ENCODE results near the gene MRPL1. TPM values are rescaled to one million over a fixed set of nuclear protein-coding genes. Genes with fewer than 3 reads are reported as not detected.
A peak's percentile ranks its signal among the peaks of the same experiment; 100 is the strongest.

Gene MRPL1
- total RNA-seq, 1 donor from 2014 or later: 38.6 TPM

GRCh38 chr4:77910676-77911075 is 48.0 kb downstream of the MRPL1 start:
- H3K9me3 ChIP-seq (ENCODE audit: control insufficient read depth in 3 of 3, low read length in 3 of 3): no peaks in the 10 kb centered on the region
- H3K4me3 ChIP-seq (ENCODE audit: low read length in 3 of 3): no peak overlapping the region
- peaks cover 2 to 7% (median 3%) of the 10 kb centered on the region in 3 donors for H3K36me3 ChIP-seq (ENCODE audit: control insufficient read depth in 3 of 3, insufficient read depth in 3 of 3, low read length in 3 of 3)
- no peak overlapping the region for H3K27ac ChIP-seq (ENCODE audit: low read depth, low read length)
- H3K9ac ChIP-seq (ENCODE audit: low read depth in 1 of 3, low read length in 3 of 3): no peak overlapping the region
- no peaks in the 10 kb centered on the region for H3K27me3 ChIP-seq (ENCODE audit: control insufficient read depth in 3 of 3, insufficient read depth in 3 of 3, low read length in 3 of 3)
- no peaks in the 10 kb centered on the region for H3K4me1 ChIP-seq (ENCODE audit: control insufficient read depth in 3 of 3, insufficient read depth in 3 of 3, low read length in 3 of 3)

GRCh38 chr4:77911091-77911490 is 48.5 kb downstream of the MRPL1 start:
- Histone ChIP-seq H3K27ac (ENCODE audit: low read depth, low read length) (no peak overlapping the region), H3K4me3 (ENCODE audit: low read length in 3 of 3) (no peak overlapping the region), H3K27me3 (ENCODE audit: control insufficient read depth in 3 of 3, insufficient read depth in 3 of 3, low read length in 3 of 3) (no peaks in the 10 kb centered on the region), H3K9ac (ENCODE audit: low read depth in 1 of 3, low read length in 3 of 3) (no peak overlapping the region), H3K4me1 (ENCODE audit: control insufficient read depth in 3 of 3, insufficient read depth in 3 of 3, low read length in 3 of 3) (no peaks in the 10 kb centered on the region), H3K9me3 (ENCODE audit: control insufficient read depth in 3 of 3, low read length in 3 of 3) (no peaks in the 10 kb centered on the region), H3K36me3 (ENCODE audit: control insufficient read depth in 3 of 3, insufficient read depth in 3 of 3, low read length in 3 of 3) (peaks cover 2 to 7% (median 3%) of the 10 kb centered on the region in 3 donors)

DNA sequence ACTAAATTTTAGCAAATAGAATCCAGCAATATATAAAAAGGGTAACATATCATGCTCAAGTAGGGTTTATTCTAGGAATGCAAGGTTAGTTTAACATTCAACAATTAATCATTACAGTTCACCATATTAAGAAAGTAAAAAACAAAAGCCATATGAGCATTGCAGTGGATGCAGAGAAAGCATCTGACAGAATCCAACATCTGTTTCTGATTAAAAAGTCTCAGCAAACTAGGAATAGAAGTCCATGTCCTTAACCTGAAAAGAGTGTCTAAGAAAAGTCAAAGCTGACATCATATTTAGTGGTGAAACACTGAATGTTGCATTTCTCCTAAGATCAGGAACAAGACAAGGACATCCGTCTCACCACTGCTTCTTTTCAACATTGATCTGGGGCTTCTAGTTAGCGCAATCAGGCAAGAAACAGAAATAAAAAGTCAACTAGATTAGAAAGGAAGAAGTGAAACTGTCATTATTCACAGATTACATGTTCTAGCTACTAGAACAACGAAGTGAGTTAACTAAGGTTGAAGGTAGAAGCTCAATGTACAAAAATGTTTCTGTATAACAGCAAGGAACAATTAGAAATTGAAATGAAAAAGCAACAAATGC is 49.3 kb downstream of the MRPL1 start:
- H3K4me3 ChIP-seq (ENCODE audit: low read length in 3 of 3): no peak overlapping the region
- H3K4me1 ChIP-seq (ENCODE audit: control insufficient read depth in 3 of 3, insufficient read depth in 3 of 3, low read length in 3 of 3): no peaks in the 10 kb centered on the region
- no peaks in the 10 kb centered on the region for H3K27me3 ChIP-seq (ENCODE audit: control insufficient read depth in 3 of 3, insufficient read depth in 3 of 3, low read length in 3 of 3)
- H3K27ac ChIP-seq (ENCODE audit: low read depth, low read length): no peak overlapping the region
- H3K9ac ChIP-seq (ENCODE audit: low read depth in 1 of 3, low read length in 3 of 3): no peak overlapping the region
- peaks cover 1 to 7% (median 2%) of the 10 kb centered on the region in 3 donors for H3K36me3 ChIP-seq (ENCODE audit: control insufficient read depth in 3 of 3, insufficient read depth in 3 of 3, low read length in 3 of 3)
- no peaks in the 10 kb centered on the region for H3K9me3 ChIP-seq (ENCODE audit: control insufficient read depth in 3 of 3, low read length in 3 of 3)

DNA sequence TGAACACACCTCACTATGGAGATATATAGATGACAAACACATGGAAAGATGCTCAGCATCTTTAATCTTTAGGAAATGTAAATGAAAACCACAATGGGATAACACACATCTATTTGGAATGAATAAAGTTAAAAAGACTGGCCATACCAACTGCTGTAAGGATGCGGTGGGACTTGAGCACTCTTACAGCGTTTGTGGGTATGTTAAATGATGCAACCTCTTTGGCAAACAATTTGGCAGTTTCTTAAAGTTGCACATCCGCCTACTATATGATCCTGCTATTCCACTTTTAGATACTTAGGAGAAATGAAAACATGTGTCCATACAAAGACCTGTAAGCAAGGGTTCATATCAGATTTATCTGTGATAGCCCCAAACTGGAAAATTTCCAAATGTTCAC is 50.7 kb downstream of the MRPL1 start:
- H3K4me1 ChIP-seq (ENCODE audit: control insufficient read depth in 3 of 3, insufficient read depth in 3 of 3, low read length in 3 of 3): no peaks in the 10 kb centered on the region
- H3K9me3 ChIP-seq (ENCODE audit: control insufficient read depth in 3 of 3, low read length in 3 of 3): no peaks in the 10 kb centered on the region
- H3K27me3 ChIP-seq (ENCODE audit: control insufficient read depth in 3 of 3, insufficient read depth in 3 of 3, low read length in 3 of 3): no peaks in the 10 kb centered on the region
- H3K36me3 ChIP-seq (ENCODE audit: control insufficient read depth in 3 of 3, insufficient read depth in 3 of 3, low read length in 3 of 3): peaks cover 0 to 7% (median 2%) of the 10 kb centered on the region in 3 donors
- no peak overlapping the region for H3K27ac ChIP-seq (ENCODE audit: low read depth, low read length)
- no peak overlapping the region for H3K4me3 ChIP-seq (ENCODE audit: low read length in 3 of 3)
- H3K9ac ChIP-seq (ENCODE audit: low read depth in 1 of 3, low read length in 3 of 3): no peak overlapping the region

- H3K4me3 ChIP-seq (ENCODE audit: low read length in 3 of 3): no peak overlapping the region
- H3K4me1 ChIP-seq (ENCODE audit: control insufficient read depth in 3 of 3, insufficient read depth in 3 of 3, low read length in 3 of 3): peaks cover 0 to under 1% (median under 1%) of the 10 kb centered on the region in 3 donors
- H3K9me3 ChIP-seq (ENCODE audit: control insufficient read depth in 3 of 3, low read length in 3 of 3): no peaks in the 10 kb centered on the region
- H3K27me3 ChIP-seq (ENCODE audit: control insufficient read depth in 3 of 3, insufficient read depth in 3 of 3, low read length in 3 of 3): no peaks in the 10 kb centered on the region
- H3K36me3 ChIP-seq (ENCODE audit: control insufficient read depth in 3 of 3, insufficient read depth in 3 of 3, low read length in 3 of 3): no peaks in the 10 kb centered on the region
- no peak overlapping the region for H3K9ac ChIP-seq (ENCODE audit: low read depth in 1 of 3, low read length in 3 of 3)
- H3K27ac ChIP-seq (ENCODE audit: low read depth, low read length): no peak overlapping the region
These were observed 54.4 kb downstream of the MRPL1 start for GRCh38 chr4:77917075-77917474.

DNA sequence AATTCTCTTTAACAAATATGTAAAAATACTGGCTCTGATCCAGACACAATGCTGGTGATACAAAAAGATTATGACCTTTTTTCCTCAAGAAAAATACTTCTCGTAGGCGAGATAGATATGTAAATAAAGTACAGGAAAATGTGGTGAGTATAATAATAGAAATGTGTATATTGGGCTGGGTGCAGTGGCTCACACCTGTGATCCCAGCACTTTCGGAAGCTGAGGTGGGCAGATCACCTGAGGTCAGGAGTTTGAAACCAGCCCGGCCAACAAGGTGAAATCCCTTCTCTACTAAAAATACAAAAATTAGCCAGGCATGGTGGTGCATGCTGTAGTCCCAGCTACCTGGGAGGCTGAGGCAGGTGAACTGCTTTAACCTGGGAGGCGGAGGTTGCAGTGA is 55.0 kb downstream of the MRPL1 start:
- H3K9me3 ChIP-seq (ENCODE audit: control insufficient read depth in 3 of 3, low read length in 3 of 3): no peaks in the 10 kb centered on the region
- no peak overlapping the region for H3K9ac ChIP-seq (ENCODE audit: low read depth in 1 of 3, low read length in 3 of 3)
- H3K27me3 ChIP-seq (ENCODE audit: control insufficient read depth in 3 of 3, insufficient read depth in 3 of 3, low read length in 3 of 3): no peaks in the 10 kb centered on the region
- H3K27ac ChIP-seq (ENCODE audit: low read depth, low read length): no peak overlapping the region
- H3K36me3 ChIP-seq (ENCODE audit: control insufficient read depth in 3 of 3, insufficient read depth in 3 of 3, low read length in 3 of 3): no peaks in the 10 kb centered on the region
- peaks cover 0 to 5% (median 4%) of the 10 kb centered on the region in 3 donors for H3K4me1 ChIP-seq (ENCODE audit: control insufficient read depth in 3 of 3, insufficient read depth in 3 of 3, low read length in 3 of 3)
- no peak overlapping the region for H3K4me3 ChIP-seq (ENCODE audit: low read length in 3 of 3)

- no peak overlapping the region for H3K9ac ChIP-seq (ENCODE audit: low read depth in 1 of 3, low read length in 3 of 3)
- H3K4me3 ChIP-seq (ENCODE audit: low read length in 3 of 3): no peak overlapping the region
- H3K36me3 ChIP-seq (ENCODE audit: control insufficient read depth in 3 of 3, insufficient read depth in 3 of 3, low read length in 3 of 3): no peaks in the 10 kb centered on the region
- no peaks in the 10 kb centered on the region for H3K9me3 ChIP-seq (ENCODE audit: control insufficient read depth in 3 of 3, low read length in 3 of 3)
- H3K27ac ChIP-seq (ENCODE audit: low read depth, low read length): peak overlapping the region; percentile 23
- H3K27me3 ChIP-seq (ENCODE audit: control insufficient read depth in 3 of 3, insufficient read depth in 3 of 3, low read length in 3 of 3): no peaks in the 10 kb centered on the region
- peaks cover 0 to 5% (median 5%) of the 10 kb centered on the region in 3 donors for H3K4me1 ChIP-seq (ENCODE audit: control insufficient read depth in 3 of 3, insufficient read depth in 3 of 3, low read length in 3 of 3)
These were observed 57.7 kb downstream of the MRPL1 start for GRCh38 chr4:77920371-77920770.

- Histone ChIP-seq H3K4me3 (ENCODE audit: low read length in 3 of 3) (no peak overlapping the region), H3K4me1 (ENCODE audit: control insufficient read depth in 3 of 3, insufficient read depth in 3 of 3, low read length in 3 of 3) (peaks cover 0 to 5% (median 5%) of the 10 kb centered on the region in 3 donors), H3K36me3 (ENCODE audit: control insufficient read depth in 3 of 3, insufficient read depth in 3 of 3, low read length in 3 of 3) (no peaks in the 10 kb centered on the region), H3K27me3 (ENCODE audit: control insufficient read depth in 3 of 3, insufficient read depth in 3 of 3, low read length in 3 of 3) (no peaks in the 10 kb centered on the region), H3K27ac (ENCODE audit: low read depth, low read length) (peak overlapping the region; percentile 3), H3K9me3 (ENCODE audit: control insufficient read depth in 3 of 3, low read length in 3 of 3) (no peaks in the 10 kb centered on the region), H3K9ac (ENCODE audit: low read depth in 1 of 3, low read length in 3 of 3) (no peak overlapping the region)
These were observed 59.1 kb downstream of the MRPL1 start for GRCh38 chr4:77921701-77922100.

GRCh38 chr4:77922158-77923094 is 59.8 kb downstream of the MRPL1 start:
- H3K9ac ChIP-seq (ENCODE audit: low read depth in 1 of 3, low read length in 3 of 3): no peak overlapping the region
- peaks cover 0 to 5% (median 5%) of the 10 kb centered on the region in 3 donors for H3K4me1 ChIP-seq (ENCODE audit: control insufficient read depth in 3 of 3, insufficient read depth in 3 of 3, low read length in 3 of 3)
- no peaks in the 10 kb centered on the region for H3K9me3 ChIP-seq (ENCODE audit: control insufficient read depth in 3 of 3, low read length in 3 of 3)
- H3K27ac ChIP-seq (ENCODE audit: low read depth, low read length): peak overlapping the region; percentile 3
- no peak overlapping the region for H3K4me3 ChIP-seq (ENCODE audit: low read length in 3 of 3)
- H3K27me3 ChIP-seq (ENCODE audit: control insufficient read depth in 3 of 3, insufficient read depth in 3 of 3, low read length in 3 of 3): no peaks in the 10 kb centered on the region
- H3K36me3 ChIP-seq (ENCODE audit: control insufficient read depth in 3 of 3, insufficient read depth in 3 of 3, low read length in 3 of 3): no peaks in the 10 kb centered on the region
